Measurements from ENCODE around the gene NSD2. TPM values are rescaled to one million over a fixed set of nuclear protein-coding genes. Genes with fewer than 3 reads are reported as not detected.

NSD2 gene
- total RNA-seq, 1 donor from 2014 or later: 212 TPM

- Mint-ChIP-seq H3K27me3 (no peaks in the 10 kb centered on the region), H3K27ac (no peak overlapping the region), H3K36me3 (ENCODE audit: insufficient read depth) (peaks cover 35% of the 10 kb centered on the region), H3K4me1 (ENCODE audit: low read depth) (peaks cover 8% of the 10 kb centered on the region), H3K4me3 (ENCODE audit: low read depth) (no peak overlapping the region), H3K9me3 (ENCODE audit: low read depth) (no peaks in the 10 kb centered on the region)
- no peak for TF ChIP-seq CTCF (IDR thresholded peaks at IDR 0.05; ENCODE audit: unreplicated experiment)
- no peak for DNase-seq (ENCODE audit: low spot score, unreplicated experiment)
These were observed 87.9 kb downstream of the NSD2 start for GRCh38 chr4:1959104-1959384.

- no peak overlapping the region for H3K27ac Mint-ChIP-seq
- H3K4me1 Mint-ChIP-seq (ENCODE audit: low read depth): peaks cover 14% of the 10 kb centered on the region
- H3K36me3 Mint-ChIP-seq (ENCODE audit: insufficient read depth): peaks cover 41% of the 10 kb centered on the region
- H3K4me3 Mint-ChIP-seq (ENCODE audit: low read depth): no peak overlapping the region
- H3K27me3 Mint-ChIP-seq: no peaks in the 10 kb centered on the region
- DNase-seq (ENCODE audit: low spot score, unreplicated experiment): no peak
- no peak for TF ChIP-seq CTCF (IDR thresholded peaks at IDR 0.05; ENCODE audit: unreplicated experiment)
- peaks cover 4% of the 10 kb centered on the region for H3K9me3 Mint-ChIP-seq (ENCODE audit: low read depth)
These were observed 89.1 kb downstream of the NSD2 start for GRCh38 chr4:1960170-1960825.

GRCh38 chr4:1961038-1961437, 89.8 kb downstream of the NSD2 start:
- TF ChIP-seq CTCF (IDR thresholded peaks at IDR 0.05; ENCODE audit: unreplicated experiment): no peak
- Mint-ChIP-seq H3K9me3 (ENCODE audit: low read depth) (peaks cover 4% of the 10 kb centered on the region), H3K4me1 (ENCODE audit: low read depth) (peaks cover 21% of the 10 kb centered on the region), H3K27me3 (no peaks in the 10 kb centered on the region), H3K36me3 (ENCODE audit: insufficient read depth) (peaks cover 43% of the 10 kb centered on the region), H3K27ac (peak overlapping the region; percentile 19), H3K4me3 (ENCODE audit: low read depth) (no peak overlapping the region)
- no peak for DNase-seq (ENCODE audit: low spot score, unreplicated experiment)

- Mint-ChIP-seq H3K27me3 (no peaks in the 10 kb centered on the region), H3K36me3 (ENCODE audit: insufficient read depth) (peaks cover 44% of the 10 kb centered on the region), H3K4me3 (ENCODE audit: low read depth) (no peak overlapping the region), H3K27ac (no peak overlapping the region), H3K9me3 (ENCODE audit: low read depth) (peaks cover 4% of the 10 kb centered on the region), H3K4me1 (ENCODE audit: low read depth) (peaks cover 24% of the 10 kb centered on the region)
- no peak for TF ChIP-seq CTCF (IDR thresholded peaks at IDR 0.05; ENCODE audit: unreplicated experiment)
- DNase-seq (ENCODE audit: low spot score, unreplicated experiment): no peak
These were observed 90.4 kb downstream of the NSD2 start for GRCh38 chr4:1961563-1961962.

- peaks cover 4% of the 10 kb centered on the region for H3K9me3 Mint-ChIP-seq (ENCODE audit: low read depth)
- no peak for DNase-seq (ENCODE audit: low spot score, unreplicated experiment)
- no peak overlapping the region for H3K27ac Mint-ChIP-seq
- H3K27me3 Mint-ChIP-seq: no peaks in the 10 kb centered on the region
- H3K4me1 Mint-ChIP-seq (ENCODE audit: low read depth): peaks cover 28% of the 10 kb centered on the region
- no peak for TF ChIP-seq CTCF (IDR thresholded peaks at IDR 0.05; ENCODE audit: unreplicated experiment)
- no peak overlapping the region for H3K4me3 Mint-ChIP-seq (ENCODE audit: low read depth)
- peaks cover 48% of the 10 kb centered on the region for H3K36me3 Mint-ChIP-seq (ENCODE audit: insufficient read depth)
These were observed 91.8 kb downstream of the NSD2 start for GRCh38 chr4:1962980-1963379.

Data from progenitor cell of endocrine pancreas (in vitro differentiated cells).